Adrenal gland (tissue), 12 donors: ENCODE results near the gene CAMK2D. TPM values are rescaled to one million over a fixed set of nuclear protein-coding genes. Genes with fewer than 3 reads are reported as not detected.

Experiments used
- DNase-seq, 7 donors: peaks; one replicate each; pipeline ENCODE4 v3.0.0-alpha.2; 2019 to 2020
- H3K27ac ChIP-seq, 5 donors: fragments of 200-600 bp; sonication (generic) in 4 of 5; 1 replicate in 3 of 5; 2 replicates in 2 of 5; pipeline versions ENCODE4 v1.5.1 to v1.8.0; 2016 to 2020; ENCODE audit warnings: mild to moderate bottlenecking in 1 of 5
- H3K27me3 ChIP-seq: fragments of 200-600 bp; 2 replicates; pipeline ENCODE4 v1.8.0; 2021
- H3K36me3 ChIP-seq, 2 donors: fragments of 200-600 bp; replicated peaks in 1 of 2; 1 replicate in 1 of 2; 2 replicates in 1 of 2; pipeline versions ENCODE4 v1.5.1 to v1.8.0; 2018 to 2022
- H3K4me1 ChIP-seq, 2 donors: fragments of 200-600 bp; replicated peaks in 1 of 2; 1 replicate in 1 of 2; 2 replicates in 1 of 2; pipeline versions ENCODE4 v1.5.1 to v1.8.0; 2018 to 2021
- H3K4me3 ChIP-seq, 4 donors: fragments of 200-600 bp; sonication (generic) in 3 of 4; one replicate each; pipeline ENCODE4 v1.5.1; 2016 to 2018
- H3K9me3 ChIP-seq, 3 donors: fragments of 200-600 bp; sonication (generic) in 1 of 3; replicated peaks in 1 of 3; 1 replicate in 2 of 3; 2 replicates in 1 of 3; pipeline versions ENCODE4 v1.5.1 to v1.8.0; 2016 to 2021
- POLR2A ChIP-seq, 2 donors: fragments of 450-650 bp; IDR thresholded peaks; one replicate each; pipeline ENCODE4 v1.6.1; 2017; ENCODE audit warnings: antibody characterized with exemption in 2 of 2, mild to moderate bottlenecking in 2 of 2, moderate library complexity in 1 of 2
- WGBS, 4 donors: extraction: QIAGEN DNeasy Blood & Tissue Kit in 2 of 4; methylation state at CpG; one replicate each; pipeline versions ENCODE4 v1.1.5 to v1.1.7; 2013 to 2017; 5-methylcytosine and 5-hydroxymethylcytosine counted together
- intact Hi-C, 2 donors: fragments of 100-400 bp; cut with DNase I; formaldehyde crosslinking; loops; one replicate each; pipeline versions ENCODE4 v1.14.1 to v1.15.0; 2022 to 2023
- polyA plus RNA-seq, 3 donors: library from polyadenylated mRNA; stranded (reverse); fragments of 200-250 nt in 2 of 3; fragments of 350-450 nt in 1 of 3; fragmentation: Illumina TruSeq in 1 of 3; extraction: RNeasy Lipid Tissue Mini Kit (QIAGEN cat#74804) in 1 of 3; gene quantifications; one replicate each; pipeline ENCODE4 v1.2.3, GENCODE V29; 2013 to 2014
- total RNA-seq, 9 donors: library from RNA; depleted of rRNA in 4 of 9; stranded (reverse); fragments of >200 nt in 4 of 9; fragments of 120-200 nt in 1 of 9; fragmentation: NEBNext Ultra II Directional in 1 of 9; extraction: Animal tissue kit (Norgen Biotek cat#: 25700) in 1 of 9; gene quantifications; one replicate each; pipeline versions ENCODE4 v1.1.0 to v1.2.4, GENCODE V29; 2013 to 2023
- TF ChIP-seq, protein P1 (sequence below), 6 experiments: fragments of 450-650 bp in 4 of 6; fragments of 200-600 bp in 2 of 6; sonication (generic) in 1 of 6; IDR thresholded peaks; 1 replicate in 5 of 6; 2 replicates in 1 of 6; pipeline versions ENCODE4 v1.5.1 to v1.8.0; 2016 to 2021; ENCODE audit warnings: antibody characterized with exemption in 6 of 6, mild to moderate bottlenecking in 2 of 6, moderate library complexity in 1 of 6
- donor health status: healthy with polysubstance abuse.
- donor health status: Bipolar disorder and iron deficiency.
- donor health status: DM: yes; HTN: yes; CAD: no.
- donor health status: DM: no; HTN: no; CAD: no.
- donor health status: DM: no; HTN: no; CAD: no.
- donor health status: DM: yes; HTN: yes; CAD: no.

Gene CAMK2D
- total and polyA plus RNA-seq, 12 donors: 7.6 to 83.9 (median 33.6) TPM

DNA sequence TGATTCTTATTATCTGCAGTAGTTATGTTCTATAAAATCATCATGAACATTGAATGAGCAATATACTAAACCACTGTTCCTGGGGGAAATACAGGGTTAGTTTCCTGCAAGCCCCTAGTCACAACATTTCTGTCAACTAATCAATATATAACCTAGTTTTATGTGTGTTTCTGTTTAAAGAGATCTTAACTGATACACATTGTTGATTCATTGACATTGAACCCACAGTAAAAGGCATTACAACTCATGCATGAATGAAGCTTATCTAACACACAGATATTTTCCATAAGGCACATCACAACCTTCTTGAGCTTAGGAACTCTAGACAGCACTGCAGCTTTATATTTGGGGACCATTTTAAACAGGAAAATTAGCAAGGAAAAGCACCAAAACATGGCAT, 134.2 kb downstream of the CAMK2D start:
- Histone ChIP-seq H3K9me3 (no peaks in the 10 kb centered on the region), H3K4me3 (no peak overlapping the region), H3K36me3 (no peaks in the 10 kb centered on the region), H3K4me1 (peaks cover 0 to 27% of the 10 kb centered on the region in 2 donors), H3K27me3 (no peaks in the 10 kb centered on the region), H3K27ac (no peak overlapping the region)
- intact Hi-C loops: no loop called here
- DNase-seq: no peak
- TF ChIP-seq POLR2A (IDR thresholded peaks at IDR 0.05): no peak
- TF ChIP-seq, protein P1, sequence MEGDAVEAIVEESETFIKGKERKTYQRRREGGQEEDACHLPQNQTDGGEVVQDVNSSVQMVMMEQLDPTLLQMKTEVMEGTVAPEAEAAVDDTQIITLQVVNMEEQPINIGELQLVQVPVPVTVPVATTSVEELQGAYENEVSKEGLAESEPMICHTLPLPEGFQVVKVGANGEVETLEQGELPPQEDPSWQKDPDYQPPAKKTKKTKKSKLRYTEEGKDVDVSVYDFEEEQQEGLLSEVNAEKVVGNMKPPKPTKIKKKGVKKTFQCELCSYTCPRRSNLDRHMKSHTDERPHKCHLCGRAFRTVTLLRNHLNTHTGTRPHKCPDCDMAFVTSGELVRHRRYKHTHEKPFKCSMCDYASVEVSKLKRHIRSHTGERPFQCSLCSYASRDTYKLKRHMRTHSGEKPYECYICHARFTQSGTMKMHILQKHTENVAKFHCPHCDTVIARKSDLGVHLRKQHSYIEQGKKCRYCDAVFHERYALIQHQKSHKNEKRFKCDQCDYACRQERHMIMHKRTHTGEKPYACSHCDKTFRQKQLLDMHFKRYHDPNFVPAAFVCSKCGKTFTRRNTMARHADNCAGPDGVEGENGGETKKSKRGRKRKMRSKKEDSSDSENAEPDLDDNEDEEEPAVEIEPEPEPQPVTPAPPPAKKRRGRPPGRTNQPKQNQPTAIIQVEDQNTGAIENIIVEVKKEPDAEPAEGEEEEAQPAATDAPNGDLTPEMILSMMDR (IDR thresholded peaks at IDR 0.05): no peak

DNA sequence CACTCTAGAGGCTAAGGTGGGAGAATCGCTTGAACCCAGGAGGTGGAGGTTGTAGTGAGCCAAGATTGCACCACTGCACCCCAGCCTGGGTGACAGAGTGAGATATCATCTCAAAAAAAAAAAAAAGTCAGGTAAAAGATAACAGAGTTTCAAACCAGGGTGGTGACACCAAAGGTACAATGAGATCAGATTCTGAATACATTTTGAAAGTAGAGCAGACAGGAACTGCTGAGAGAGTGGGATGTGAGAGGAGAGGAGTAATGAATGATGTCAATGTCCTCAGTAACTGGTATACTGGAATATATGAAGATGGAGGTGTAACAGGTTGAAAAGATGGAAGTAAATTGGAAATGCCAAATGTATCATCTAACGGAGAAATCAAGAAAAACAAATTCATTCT, 135.6 kb downstream of the CAMK2D start:
- intact Hi-C loops: no loop called here
- WGBS, 4 donors: 93 to 100% (median 97%) methylated on average over 2 of the region's 2 CpGs
- TF ChIP-seq, protein P1 (IDR thresholded peaks at IDR 0.05): no peak
- TF ChIP-seq POLR2A (IDR thresholded peaks at IDR 0.05): no peak

DNA sequence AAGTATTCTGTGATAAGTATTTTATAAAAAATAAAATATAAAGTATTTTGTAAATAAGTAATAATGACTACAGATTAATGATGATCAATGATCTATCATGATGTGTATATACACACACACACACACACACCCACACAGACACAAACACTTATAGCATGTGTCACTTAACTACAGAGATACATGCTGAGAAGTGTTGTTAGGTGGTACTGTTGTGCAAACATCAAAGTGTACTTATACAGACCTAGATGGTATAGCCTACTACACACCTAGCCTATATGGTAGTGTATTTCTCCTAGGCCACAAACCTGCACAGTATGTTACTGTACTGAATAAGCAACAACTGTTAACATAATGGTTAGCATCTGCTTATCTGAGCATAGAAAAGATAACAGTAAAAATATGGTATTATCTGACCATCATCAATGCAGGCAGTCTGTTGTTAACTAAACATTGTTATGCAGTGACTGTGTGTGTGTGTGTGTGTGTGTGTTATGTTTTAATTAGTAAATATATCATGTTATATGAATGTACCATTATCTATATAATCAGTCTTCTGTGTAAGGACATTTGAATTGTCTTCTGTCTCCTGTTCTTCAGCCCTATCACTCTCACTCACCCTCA, 138.2 kb downstream of the CAMK2D start:
- Histone ChIP-seq H3K36me3 (no peaks in the 10 kb centered on the region), H3K4me1 (peaks cover 0 to 12% of the 10 kb centered on the region in 2 donors), H3K27me3 (no peaks in the 10 kb centered on the region), H3K4me3 (no peak overlapping the region), H3K27ac (no peak overlapping the region), H3K9me3 (no peaks in the 10 kb centered on the region)
- intact Hi-C loops: no loop called here
- TF ChIP-seq, protein P1 (IDR thresholded peaks at IDR 0.05): no peak
- no peak for DNase-seq

More for the DNA sequence above, 135.6 kb downstream of the CAMK2D start:
- Histone ChIP-seq H3K27me3 (no peaks in the 10 kb centered on the region), H3K4me1 (peaks cover 0 to 27% of the 10 kb centered on the region in 2 donors), H3K9me3 (no peaks in the 10 kb centered on the region), H3K36me3 (no peaks in the 10 kb centered on the region), H3K27ac (no peak overlapping the region), H3K4me3 (no peak overlapping the region)
- DNase-seq: no peak

DNA sequence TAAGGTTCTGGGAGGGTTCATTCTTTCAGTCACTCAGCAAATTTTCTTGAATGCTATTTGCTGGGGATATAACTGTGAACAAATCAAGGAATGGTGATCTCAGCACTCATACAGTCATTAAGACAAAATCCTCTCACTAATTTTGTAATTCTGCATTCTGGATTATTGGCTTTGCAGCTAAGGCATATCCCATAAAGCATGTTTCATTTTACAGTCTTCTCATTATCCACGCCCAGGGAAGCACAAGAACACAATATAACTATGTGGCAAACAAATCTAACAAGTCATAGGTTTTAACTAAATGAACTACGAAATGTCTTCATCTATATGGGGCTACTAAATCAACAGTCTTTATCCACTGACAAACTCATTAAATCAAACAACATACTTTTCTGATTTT, 139.9 kb downstream of the CAMK2D start:
- no peaks in the 10 kb centered on the region for H3K27me3 ChIP-seq
- no peaks in the 10 kb centered on the region for H3K9me3 ChIP-seq
- WGBS, 4 donors: 92 to 98% (median 96%) methylated on average over 2 of the region's 2 CpGs
- no peaks in the 10 kb centered on the region for H3K36me3 ChIP-seq
- intact Hi-C loops: no loop called here
- TF ChIP-seq, protein P1 (IDR thresholded peaks at IDR 0.05): no peak
- no peak for TF ChIP-seq POLR2A (IDR thresholded peaks at IDR 0.05)
- H3K4me1 ChIP-seq: peaks cover 0 to under 1% of the 10 kb centered on the region in 2 donors
- DNase-seq: no peak
- no peak overlapping the region for H3K27ac ChIP-seq
- no peak overlapping the region for H3K4me3 ChIP-seq
